Astrocyte of the cerebellum (primary cell): Measurements from ENCODE around the gene IPMK.
A peak's percentile ranks its signal among the peaks of the same experiment; 100 is the strongest.

Experiments used
- DNase-seq: peaks from one replicate; pipeline ENCODE4 v3.0.0-alpha.2; 2011; ENCODE audit warnings: low read depth
- H3K4me3 ChIP-seq: 2 replicates; pipeline ENCODE4 v1.5.1; 2011; ENCODE audit warnings: mild to moderate bottlenecking, low read depth, low read length, moderate library complexity
- in situ Hi-C: cut with HindIII; loops from 2 replicates; pipeline ENCODE4 v1.10.0; 2017; ENCODE audit warnings: low sequenced_read_pairs
- TF ChIP-seq, protein P1 (sequence below): IDR thresholded peaks from 2 replicates; pipeline ENCODE4 v1.5.1; 2012; ENCODE audit warnings: low read length, low read depth, moderate library complexity, mild to moderate bottlenecking; ENCODE audit errors: missing control alignments

The IPMK gene

GRCh38 chr10:58152673-58153263, 114.9 kb downstream of the IPMK start:
- in situ Hi-C loops, result no loop called here
- TF ChIP-seq, protein P1, sequence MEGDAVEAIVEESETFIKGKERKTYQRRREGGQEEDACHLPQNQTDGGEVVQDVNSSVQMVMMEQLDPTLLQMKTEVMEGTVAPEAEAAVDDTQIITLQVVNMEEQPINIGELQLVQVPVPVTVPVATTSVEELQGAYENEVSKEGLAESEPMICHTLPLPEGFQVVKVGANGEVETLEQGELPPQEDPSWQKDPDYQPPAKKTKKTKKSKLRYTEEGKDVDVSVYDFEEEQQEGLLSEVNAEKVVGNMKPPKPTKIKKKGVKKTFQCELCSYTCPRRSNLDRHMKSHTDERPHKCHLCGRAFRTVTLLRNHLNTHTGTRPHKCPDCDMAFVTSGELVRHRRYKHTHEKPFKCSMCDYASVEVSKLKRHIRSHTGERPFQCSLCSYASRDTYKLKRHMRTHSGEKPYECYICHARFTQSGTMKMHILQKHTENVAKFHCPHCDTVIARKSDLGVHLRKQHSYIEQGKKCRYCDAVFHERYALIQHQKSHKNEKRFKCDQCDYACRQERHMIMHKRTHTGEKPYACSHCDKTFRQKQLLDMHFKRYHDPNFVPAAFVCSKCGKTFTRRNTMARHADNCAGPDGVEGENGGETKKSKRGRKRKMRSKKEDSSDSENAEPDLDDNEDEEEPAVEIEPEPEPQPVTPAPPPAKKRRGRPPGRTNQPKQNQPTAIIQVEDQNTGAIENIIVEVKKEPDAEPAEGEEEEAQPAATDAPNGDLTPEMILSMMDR, result peak; percentile 74
- no peak overlapping the region for H3K4me3 ChIP-seq
- peak; percentile 55 for DNase-seq

- in situ Hi-C loops, result no loop called here
- no peak overlapping the region for H3K4me3 ChIP-seq
- no peak for DNase-seq
- TF ChIP-seq, protein P1, result no peak
Observed at GRCh38 chr10:58150290-58150689, 117.4 kb downstream of the IPMK start.

DNA sequence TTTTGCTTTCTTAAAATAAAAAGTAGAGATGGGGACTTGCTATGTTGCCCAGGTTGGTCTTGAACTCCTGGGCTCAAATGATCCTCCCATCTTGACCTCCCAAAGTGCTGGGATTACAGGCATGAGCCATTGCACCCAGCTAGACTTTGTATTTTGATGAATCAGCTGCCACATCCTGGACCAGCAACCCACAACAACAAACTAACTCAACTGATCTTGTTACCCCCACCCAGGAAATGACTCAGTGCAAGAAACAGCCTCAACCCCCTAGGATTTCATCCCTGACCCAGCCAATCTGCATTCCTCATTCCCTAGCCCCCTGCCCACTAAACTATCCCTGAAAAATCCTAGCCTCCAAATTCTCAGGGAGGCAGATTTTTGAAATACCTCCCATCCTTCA, 123.8 kb downstream of the IPMK start:
- in situ Hi-C loops, result no loop called here

More for the DNA sequence above, 123.8 kb downstream of the IPMK start:
- H3K4me3 ChIP-seq, result no peak overlapping the region
- TF ChIP-seq, protein P1, result no peak
- DNase-seq, result no peak
